Bronchial epithelial cell (primary cell): Measurements from ENCODE around the gene CDC37L1. TPM values are rescaled to one million over a fixed set of nuclear protein-coding genes. Genes with fewer than 3 reads are reported as not detected.

ENCODE experiments used
- DNase-seq: peaks from one replicate; pipeline ENCODE4 v3.0.0-alpha.2; 2010; ENCODE audit warnings: low read depth
- FAIRE-seq: peaks from 2 replicates; lab custom pipeline; 2011; peaks lifted over from hg19 to GRCh38; lab: Jason Lieb, UNC
- H3K27me3 ChIP-seq: 2 replicates; pipeline ENCODE4 v1.5.1; 2011; ENCODE audit warnings: low read length; ENCODE audit not compliant: control insufficient read depth, insufficient read depth
- H3K36me3 ChIP-seq: 2 replicates; pipeline ENCODE4 v1.5.1; 2011; ENCODE audit warnings: low read length; ENCODE audit not compliant: control insufficient read depth, insufficient read depth
- H3K4me3 ChIP-seq: 2 replicates; pipeline ENCODE4 v1.5.1; 2011; ENCODE audit warnings: mild to moderate bottlenecking, low read depth, low read length, control low read depth
- total RNA-seq: library from RNA; depleted of rRNA; stranded (reverse); fragments of >200 nt; gene quantifications from 2 replicates; pipeline ENCODE4 v1.2.1, GENCODE V29; 2014
- TF ChIP-seq, protein P1 (sequence below): IDR thresholded peaks from 2 replicates; pipeline ENCODE4 v1.5.1; 2011; ENCODE audit warnings: mild to moderate bottlenecking, moderate library complexity, low read length, control low read depth, inconsistent platforms; ENCODE audit not compliant: insufficient read depth, severe bottlenecking

CDC37L1 gene
- total RNA-seq, 1 donor from 2014 or later: 14.0 TPM

DNA sequence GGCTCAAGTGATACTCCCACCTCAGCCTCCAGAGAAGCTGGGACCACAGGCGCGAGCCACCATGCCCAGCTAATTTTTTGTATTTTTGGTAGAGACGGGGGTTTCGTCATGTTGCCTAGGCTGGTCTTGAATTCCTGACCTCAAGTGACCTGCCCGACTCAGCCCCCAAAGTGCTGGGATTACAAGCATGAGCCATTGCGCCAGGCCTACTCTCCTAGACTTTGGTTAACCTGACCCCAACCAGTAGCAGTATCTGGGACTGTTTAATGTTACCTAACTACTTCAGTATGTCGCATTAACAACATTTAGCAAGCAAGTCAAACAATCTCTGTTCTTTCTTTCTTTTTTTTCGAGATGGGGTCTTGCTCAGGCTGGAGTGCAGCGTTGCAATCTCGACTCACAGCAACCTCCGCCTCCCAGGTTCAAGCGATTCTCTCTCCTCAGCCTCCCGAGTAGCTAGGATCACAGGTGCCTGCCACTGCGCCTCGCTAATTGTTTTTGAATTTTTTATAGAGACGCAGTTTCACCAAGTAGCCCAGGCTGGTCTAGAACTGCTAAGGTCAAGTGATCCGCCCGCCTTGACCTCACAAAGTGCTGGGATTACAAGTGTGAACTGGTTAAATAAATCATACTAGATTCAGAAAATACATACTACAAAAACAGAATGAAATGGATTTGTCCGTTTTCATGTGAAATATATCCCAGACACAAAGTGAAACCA, 59.7 kb downstream of the CDC37L1 start:
- Histone ChIP-seq H3K36me3 (peaks cover under 1% of the 10 kb centered on the region), H3K27me3 (no peaks in the 10 kb centered on the region), H3K4me3 (peak overlapping the region; percentile 71)
- FAIRE-seq (no peak), DNase-seq (no peak)
- TF ChIP-seq, protein P1, sequence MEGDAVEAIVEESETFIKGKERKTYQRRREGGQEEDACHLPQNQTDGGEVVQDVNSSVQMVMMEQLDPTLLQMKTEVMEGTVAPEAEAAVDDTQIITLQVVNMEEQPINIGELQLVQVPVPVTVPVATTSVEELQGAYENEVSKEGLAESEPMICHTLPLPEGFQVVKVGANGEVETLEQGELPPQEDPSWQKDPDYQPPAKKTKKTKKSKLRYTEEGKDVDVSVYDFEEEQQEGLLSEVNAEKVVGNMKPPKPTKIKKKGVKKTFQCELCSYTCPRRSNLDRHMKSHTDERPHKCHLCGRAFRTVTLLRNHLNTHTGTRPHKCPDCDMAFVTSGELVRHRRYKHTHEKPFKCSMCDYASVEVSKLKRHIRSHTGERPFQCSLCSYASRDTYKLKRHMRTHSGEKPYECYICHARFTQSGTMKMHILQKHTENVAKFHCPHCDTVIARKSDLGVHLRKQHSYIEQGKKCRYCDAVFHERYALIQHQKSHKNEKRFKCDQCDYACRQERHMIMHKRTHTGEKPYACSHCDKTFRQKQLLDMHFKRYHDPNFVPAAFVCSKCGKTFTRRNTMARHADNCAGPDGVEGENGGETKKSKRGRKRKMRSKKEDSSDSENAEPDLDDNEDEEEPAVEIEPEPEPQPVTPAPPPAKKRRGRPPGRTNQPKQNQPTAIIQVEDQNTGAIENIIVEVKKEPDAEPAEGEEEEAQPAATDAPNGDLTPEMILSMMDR: no peak

DNA sequence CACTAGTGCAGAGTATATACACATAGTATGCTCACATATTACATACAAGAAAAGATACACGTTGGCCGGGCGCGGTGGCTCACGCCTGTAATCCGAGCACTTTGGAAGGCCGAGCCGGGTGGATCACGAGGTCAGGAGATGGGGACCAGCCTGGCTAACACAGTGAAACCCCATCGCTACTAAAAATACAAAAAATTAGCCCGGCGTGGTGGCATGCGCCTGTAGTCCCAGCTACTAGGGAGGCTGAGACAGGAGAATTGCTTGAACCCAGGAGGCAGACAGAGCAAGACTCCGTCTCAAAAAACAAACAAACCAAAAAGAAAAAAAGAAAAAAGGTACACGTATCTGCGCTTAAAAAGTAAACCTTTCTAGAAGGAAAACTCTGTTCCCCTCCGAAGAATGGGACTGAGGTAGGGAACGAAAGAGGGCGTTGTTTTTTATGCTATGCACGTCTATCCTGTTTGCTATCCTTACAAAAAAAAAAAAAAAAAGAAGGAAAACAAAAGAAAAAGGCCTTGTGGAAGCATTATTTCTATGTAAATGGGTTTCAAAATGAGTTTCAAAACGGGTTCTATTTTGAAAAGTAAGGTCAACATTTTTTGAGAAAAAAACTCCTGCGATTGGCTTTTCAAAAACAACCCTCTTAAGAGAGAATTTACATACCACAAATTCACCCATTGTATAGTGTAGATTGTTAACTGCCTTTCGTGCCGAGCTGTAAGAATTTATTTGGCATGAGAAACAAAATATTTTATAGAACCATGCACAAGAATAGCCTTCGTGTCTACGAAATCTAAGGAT, 60.4 kb downstream of the CDC37L1 start:
- Histone ChIP-seq H3K4me3 (peak overlapping the region; percentile 71), H3K27me3 (no peaks in the 10 kb centered on the region), H3K36me3 (no peaks in the 10 kb centered on the region)
- TF ChIP-seq, protein P1: no peak
- DNase-seq: peak; percentile 23
- no peak for FAIRE-seq

DNA sequence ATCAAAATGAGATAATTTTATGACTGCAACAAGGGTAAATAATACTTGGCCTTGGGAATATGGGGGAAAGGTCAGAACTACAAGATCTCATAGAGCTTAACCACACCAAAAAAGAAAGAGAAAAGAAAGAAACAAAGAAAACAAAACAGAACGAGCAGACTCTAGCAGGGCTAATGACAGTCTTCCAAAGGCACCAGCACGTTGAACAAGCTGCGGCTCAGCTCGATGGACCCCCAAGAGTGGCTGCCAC, 60.9 kb downstream of the CDC37L1 start:
- no peaks in the 10 kb centered on the region for H3K27me3 ChIP-seq
- H3K4me3 ChIP-seq: peak overlapping the region; percentile 71
- FAIRE-seq: no peak
- DNase-seq: no peak
- TF ChIP-seq, protein P1: no peak
- no peaks in the 10 kb centered on the region for H3K36me3 ChIP-seq

DNA sequence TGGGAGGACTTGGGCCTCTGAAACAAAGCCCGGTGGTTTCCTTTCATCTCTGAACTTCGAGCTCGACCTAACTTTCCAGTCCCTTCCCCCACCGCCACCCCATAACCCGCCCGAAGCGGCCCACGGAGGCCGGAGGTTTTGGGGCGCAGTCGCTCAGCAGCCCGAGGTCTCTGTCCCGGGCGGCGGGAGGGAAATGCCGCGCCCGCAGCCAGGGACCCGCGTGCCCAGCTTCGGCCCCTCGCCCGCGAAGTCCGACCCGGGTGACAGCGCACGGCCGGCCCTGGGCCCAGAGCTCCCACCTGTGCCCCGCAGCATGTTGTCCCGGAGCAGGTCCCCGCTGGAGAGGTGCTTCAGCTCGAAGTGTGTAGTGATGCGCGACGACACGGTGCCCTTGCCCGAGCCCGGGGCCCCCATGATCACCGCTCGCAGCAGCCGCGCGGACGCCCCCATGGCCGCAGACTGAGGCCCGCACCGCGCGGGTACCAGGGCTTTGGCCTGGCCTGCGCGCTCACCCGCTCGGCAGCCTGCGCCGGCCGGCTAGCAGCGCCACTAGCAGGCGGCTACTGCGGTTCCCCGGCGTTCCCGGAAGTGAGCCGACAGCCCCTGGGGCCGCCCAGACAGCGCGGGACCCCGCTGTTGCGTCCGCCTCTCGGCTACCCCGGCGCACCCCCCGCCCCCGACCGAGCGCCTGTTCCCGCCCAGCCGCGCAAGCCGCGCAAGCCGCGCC, 61.4 kb downstream of the CDC37L1 start, which contains the start of gene AK3:
Gene AK3 (minus strand): TSS at position 565 of the 727 bp plus-strand sequence. CDS start 115 bp downstream, at position 450.
- no peak for FAIRE-seq
- H3K27me3 ChIP-seq: no peaks in the 10 kb centered on the region
- H3K36me3 ChIP-seq: no peaks in the 10 kb centered on the region
- TF ChIP-seq, protein P1: peak; percentile 35
- H3K4me3 ChIP-seq: peak within 1 kb of the TSS; percentile 71
- peak; percentile 57 for DNase-seq

DNA sequence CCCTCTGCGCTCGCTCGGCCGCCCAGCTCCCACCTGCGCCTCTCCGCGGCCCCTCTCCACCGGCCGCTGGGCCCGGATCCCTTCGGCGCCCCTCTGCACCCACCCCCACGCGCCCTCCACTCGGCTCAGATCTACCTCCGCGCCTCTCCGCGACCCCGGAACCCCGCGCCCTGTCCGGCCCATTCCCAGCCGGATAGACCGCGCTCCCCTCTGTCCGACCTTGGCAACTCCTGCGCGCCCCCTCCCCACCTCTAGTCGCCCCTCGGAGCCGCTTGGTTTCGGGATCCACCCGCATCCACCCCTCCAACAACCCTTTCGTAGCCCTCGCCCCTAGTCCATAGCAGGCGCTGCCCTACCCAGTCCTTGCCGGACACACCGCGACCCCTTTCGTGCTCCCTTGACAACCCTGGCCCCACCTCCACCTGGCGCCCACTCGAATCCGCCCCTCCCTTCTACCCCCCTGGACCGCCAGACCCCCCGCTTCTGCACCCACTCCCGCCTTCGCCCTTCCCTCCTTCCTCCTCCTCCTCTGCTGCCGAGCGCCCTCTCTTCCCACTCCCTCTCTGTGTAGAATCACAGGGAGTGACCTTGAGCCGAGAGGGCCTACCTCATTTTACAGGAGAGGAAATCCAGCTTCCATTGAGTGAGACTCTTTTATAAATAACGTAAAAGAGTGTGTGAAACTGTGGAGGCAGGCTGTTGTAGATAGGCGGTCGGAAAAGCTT, 62.2 kb downstream of the CDC37L1 start:
- no peaks in the 10 kb centered on the region for H3K27me3 ChIP-seq
- H3K4me3 ChIP-seq: peak overlapping the region; percentile 71
- peak; percentile 15 for DNase-seq
- no peaks in the 10 kb centered on the region for H3K36me3 ChIP-seq
- FAIRE-seq: no peak
- TF ChIP-seq, protein P1: no peak
